A549 (cell line): ENCODE results near the gene MRPS26.

ENCODE experiments used
- CTCF ChIP-seq: fragments of >200 bp; sonication (Bioruptor Twin); formaldehyde crosslinking; IDR thresholded peaks from 3 replicates; pipeline ENCODE4 v1.5.1; 2016
- KDM1A ChIP-seq: fragments of 200-600 bp; sonication (generic); IDR thresholded peaks from 2 replicates; pipeline ENCODE4 v1.6.1; 2016; ENCODE audit warnings: low read depth, mild to moderate bottlenecking
- PBX3 ChIP-seq: IDR thresholded peaks from 2 replicates; pipeline ENCODE4 v1.6.1; 2012

- TF ChIP-seq CTCF (no peak), KDM1A (no peak), PBX3 (no peak)
Observed at GRCh38 chr20:3014662-3015061, 31.2 kb upstream of the MRPS26 start.
